ENCODE results near the gene MRPS15. TPM values are rescaled to one million over a fixed set of nuclear protein-coding genes. Genes with fewer than 3 reads are reported as not detected.

Gene MRPS15
- total RNA-seq, 1 experiment from 2014 or later: 98.7 TPM

DNA sequence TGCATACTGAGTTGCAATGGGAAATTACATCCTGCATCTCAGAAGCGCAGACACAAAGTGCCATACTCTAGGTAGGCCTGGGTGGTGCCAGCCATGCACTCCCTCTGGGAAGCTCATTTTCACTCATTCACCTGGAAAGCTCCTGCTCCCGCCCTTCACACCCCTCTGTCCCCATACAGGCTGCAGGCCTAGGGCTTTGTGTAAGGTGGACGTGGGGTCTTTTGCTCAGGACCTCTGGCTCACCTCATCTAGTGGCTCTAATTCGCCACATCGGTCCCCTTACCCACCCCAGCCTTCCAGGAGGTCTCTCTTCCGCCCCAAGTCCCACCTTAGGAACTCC, 751 bp downstream of the MRPS15 start (continued):
- TF ChIP-seq ELF1 (IDR thresholded peaks at IDR 0.05; ENCODE audit: borderline replicate concordance, low read depth) (no peak), SRF (IDR thresholded peaks at IDR 0.05; ENCODE audit: low read depth) (no peak)
- TF ChIP-seq, protein P1, sequence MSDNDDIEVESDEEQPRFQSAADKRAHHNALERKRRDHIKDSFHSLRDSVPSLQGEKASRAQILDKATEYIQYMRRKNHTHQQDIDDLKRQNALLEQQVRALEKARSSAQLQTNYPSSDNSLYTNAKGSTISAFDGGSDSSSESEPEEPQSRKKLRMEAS (IDR thresholded peaks at IDR 0.05): no peak

DNA sequence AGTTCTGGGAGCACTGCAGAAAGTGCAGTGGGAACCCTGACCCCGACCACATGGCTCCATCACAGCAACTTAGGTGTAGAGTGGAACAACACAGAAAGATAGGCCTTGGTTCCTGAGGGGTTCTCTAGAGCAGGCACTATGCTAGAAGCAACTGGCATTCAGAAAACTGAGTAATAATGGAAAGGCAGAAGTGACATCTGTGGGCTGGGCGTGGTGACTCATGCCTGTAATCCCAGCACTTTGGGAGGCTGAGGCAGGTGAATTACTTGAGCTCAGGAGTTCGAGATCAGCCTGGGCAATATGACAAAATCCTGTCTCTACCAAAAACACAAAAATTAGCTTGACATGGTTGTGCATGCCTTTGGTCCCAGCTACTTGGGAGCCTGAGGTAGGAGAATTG, 5.3 kb downstream of the MRPS15 start:
- RAD21 ChIA-PET (ENCODE audit: low non-redundant PET in 1 of 2, low total read pairs in 2 of 2, uncharacterized antibody in 2 of 2, unreplicated experiment in 2 of 2): no interaction called here
- H3K4me2 ChIP-seq (ENCODE audit: low read length): no peak overlapping the region
- CTCF ChIA-PET: no interaction called here
- TF ChIP-seq POLR2AphosphoS5 (IDR thresholded peaks at IDR 0.05; ENCODE audit: low read depth, low read length): no peak
- TF ChIP-seq EZH2phosphoT487 (IDR thresholded peaks at IDR 0.05; ENCODE audit: borderline replicate concordance): no peak
- TF ChIP-seq EZH2 (IDR thresholded peaks at IDR 0.05): no peak
- TF ChIP-seq ZNF274 (IDR thresholded peaks at IDR 0.05; ENCODE audit: low read depth, low read length): no peak
- TF ChIP-seq FOSL1 (IDR thresholded peaks at IDR 0.05; ENCODE audit: low read depth): no peak
- no peak overlapping the region for H3K9ac ChIP-seq (ENCODE audit: low read length)
- no peaks in the 10 kb centered on the region for H3K27me3 ChIP-seq (ENCODE audit: insufficient read depth, low read length)
- DNase-seq (ENCODE audit: low read depth, low spot score): no peak
- H3K9me3 ChIP-seq (ENCODE audit: control insufficient read depth in 1 of 2, insufficient read depth in 1 of 2, low read depth in 1 of 2, low read length in 2 of 2): no peaks in the 10 kb centered on the region
- ATAC-seq: no peak
- BruUV-seq (replicated peaks): no TSS peak
- POLR2A ChIA-PET: interaction anchor here (0.8 kb wide), 1 partner anchor 9 kb away, joined by 4 read pairs; the partner anchor contains the start of gene OSCP1
- no peaks in the 10 kb centered on the region for H4K20me1 ChIP-seq (ENCODE audit: insufficient read depth)
- no peaks in the 10 kb centered on the region for H3K9me2 ChIP-seq (ENCODE audit: insufficient read depth)
- H3K36me3 ChIP-seq (ENCODE audit: control insufficient read depth in 1 of 2, insufficient read depth in 2 of 2, low read length in 2 of 2): peaks cover 23 to 58% of the 10 kb centered on the region in 2 experiments
- H2AFZ ChIP-seq (ENCODE audit: low read depth, low read length, poor library complexity, severe bottlenecking): no peak overlapping the region
- H3K4me1 ChIP-seq (ENCODE audit: control insufficient read depth in 1 of 2, insufficient read depth in 2 of 2, low read length in 2 of 2): peaks cover 0 to 17% of the 10 kb centered on the region in 2 experiments; a peak in 2 of 4 replicates
- no peak overlapping the region for H3K27ac ChIP-seq (ENCODE audit: low read depth, low read length)
- H3K4me3 ChIP-seq (replicated peaks in 1 of 2; ENCODE audit: low read depth in 1 of 2, low read length in 2 of 2): no peak overlapping the region
- intact Hi-C loops (cut with micrococcal nuclease): no loop called here
- H3K79me2 ChIP-seq (ENCODE audit: insufficient read depth, low read length): peaks cover 25% of the 10 kb centered on the region

DNA sequence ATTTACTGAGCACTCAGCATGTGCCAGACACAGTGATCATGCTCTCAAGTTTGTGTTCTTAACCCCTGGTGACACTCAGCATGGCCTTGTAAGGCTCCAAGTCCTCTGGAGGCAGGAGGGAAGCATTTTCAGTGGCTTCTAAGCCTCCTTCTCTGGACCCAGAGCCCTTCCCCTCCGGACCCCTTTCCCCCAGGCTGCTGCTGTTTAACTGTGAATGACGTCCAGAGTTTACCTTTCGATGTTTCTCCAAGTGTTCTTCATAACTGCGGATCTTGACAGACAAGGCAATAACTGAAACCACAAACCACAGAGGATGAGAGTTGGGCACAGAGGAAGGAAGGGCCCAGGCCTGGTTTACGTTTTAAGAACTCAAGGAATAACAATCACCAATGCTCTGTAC, 6.5 kb downstream of the MRPS15 start:
- Histone ChIP-seq H4K20me1 (ENCODE audit: insufficient read depth) (no peaks in the 10 kb centered on the region), H3K9ac (ENCODE audit: low read length) (no peak overlapping the region), H3K4me2 (ENCODE audit: low read length) (no peak overlapping the region), H3K9me2 (ENCODE audit: insufficient read depth) (no peaks in the 10 kb centered on the region), H3K9me3 (ENCODE audit: control insufficient read depth in 1 of 2, insufficient read depth in 1 of 2, low read depth in 1 of 2, low read length in 2 of 2) (no peaks in the 10 kb centered on the region), H3K4me3 (replicated peaks in 1 of 2; ENCODE audit: low read depth in 1 of 2, low read length in 2 of 2) (no peak overlapping the region), H3K79me2 (ENCODE audit: insufficient read depth, low read length) (peaks cover 13% of the 10 kb centered on the region), H3K36me3 (ENCODE audit: control insufficient read depth in 1 of 2, insufficient read depth in 2 of 2, low read length in 2 of 2) (peaks cover 23 to 58% of the 10 kb centered on the region in 2 experiments), H3K27ac (ENCODE audit: low read depth, low read length) (no peak overlapping the region), H3K4me1 (ENCODE audit: control insufficient read depth in 1 of 2, insufficient read depth in 2 of 2, low read length in 2 of 2) (peaks cover 0 to 12% of the 10 kb centered on the region in 2 experiments; a peak in 2 of 4 replicates), H2AFZ (ENCODE audit: low read depth, low read length, poor library complexity, severe bottlenecking) (no peak overlapping the region), H3K27me3 (ENCODE audit: insufficient read depth, low read length) (no peaks in the 10 kb centered on the region)
- intact Hi-C loops (cut with micrococcal nuclease): no loop called here
- ATAC-seq (no peak), DNase-seq (ENCODE audit: low read depth, low spot score) (no peak)
- ChIA-PET POLR2A (no interaction called here), CTCF (no interaction called here), RAD21 (ENCODE audit: low non-redundant PET in 1 of 2, low total read pairs in 2 of 2, uncharacterized antibody in 2 of 2, unreplicated experiment in 2 of 2) (no interaction called here)
- no TSS peak for BruUV-seq (replicated peaks)
- no peak for TF ChIP-seq CEBPB (IDR thresholded peaks at IDR 0.05; ENCODE audit: low read depth)
- TF ChIP-seq ZNF274 (IDR thresholded peaks at IDR 0.05; ENCODE audit: low read depth, low read length): no peak
- TF ChIP-seq SP1 (IDR thresholded peaks at IDR 0.05; ENCODE audit: low read depth): no peak
- TF ChIP-seq POLR2AphosphoS5 (IDR thresholded peaks at IDR 0.05; ENCODE audit: low read depth, low read length): no peak
- TF ChIP-seq, protein P2, sequence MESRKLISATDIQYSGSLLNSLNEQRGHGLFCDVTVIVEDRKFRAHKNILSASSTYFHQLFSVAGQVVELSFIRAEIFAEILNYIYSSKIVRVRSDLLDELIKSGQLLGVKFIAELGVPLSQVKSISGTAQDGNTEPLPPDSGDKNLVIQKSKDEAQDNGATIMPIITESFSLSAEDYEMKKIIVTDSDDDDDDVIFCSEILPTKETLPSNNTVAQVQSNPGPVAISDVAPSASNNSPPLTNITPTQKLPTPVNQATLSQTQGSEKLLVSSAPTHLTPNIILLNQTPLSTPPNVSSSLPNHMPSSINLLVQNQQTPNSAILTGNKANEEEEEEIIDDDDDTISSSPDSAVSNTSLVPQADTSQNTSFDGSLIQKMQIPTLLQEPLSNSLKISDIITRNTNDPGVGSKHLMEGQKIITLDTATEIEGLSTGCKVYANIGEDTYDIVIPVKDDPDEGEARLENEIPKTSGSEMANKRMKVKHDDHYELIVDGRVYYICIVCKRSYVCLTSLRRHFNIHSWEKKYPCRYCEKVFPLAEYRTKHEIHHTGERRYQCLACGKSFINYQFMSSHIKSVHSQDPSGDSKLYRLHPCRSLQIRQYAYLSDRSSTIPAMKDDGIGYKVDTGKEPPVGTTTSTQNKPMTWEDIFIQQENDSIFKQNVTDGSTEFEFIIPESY (IDR thresholded peaks at IDR 0.05; ENCODE audit: extremely low read depth, insufficient replicate concordance, low read length): no peak
- no peak for TF ChIP-seq ZFX (IDR thresholded peaks at IDR 0.05)
- TF ChIP-seq, protein P1 (IDR thresholded peaks at IDR 0.05): no peak
- TF ChIP-seq, protein P3, sequence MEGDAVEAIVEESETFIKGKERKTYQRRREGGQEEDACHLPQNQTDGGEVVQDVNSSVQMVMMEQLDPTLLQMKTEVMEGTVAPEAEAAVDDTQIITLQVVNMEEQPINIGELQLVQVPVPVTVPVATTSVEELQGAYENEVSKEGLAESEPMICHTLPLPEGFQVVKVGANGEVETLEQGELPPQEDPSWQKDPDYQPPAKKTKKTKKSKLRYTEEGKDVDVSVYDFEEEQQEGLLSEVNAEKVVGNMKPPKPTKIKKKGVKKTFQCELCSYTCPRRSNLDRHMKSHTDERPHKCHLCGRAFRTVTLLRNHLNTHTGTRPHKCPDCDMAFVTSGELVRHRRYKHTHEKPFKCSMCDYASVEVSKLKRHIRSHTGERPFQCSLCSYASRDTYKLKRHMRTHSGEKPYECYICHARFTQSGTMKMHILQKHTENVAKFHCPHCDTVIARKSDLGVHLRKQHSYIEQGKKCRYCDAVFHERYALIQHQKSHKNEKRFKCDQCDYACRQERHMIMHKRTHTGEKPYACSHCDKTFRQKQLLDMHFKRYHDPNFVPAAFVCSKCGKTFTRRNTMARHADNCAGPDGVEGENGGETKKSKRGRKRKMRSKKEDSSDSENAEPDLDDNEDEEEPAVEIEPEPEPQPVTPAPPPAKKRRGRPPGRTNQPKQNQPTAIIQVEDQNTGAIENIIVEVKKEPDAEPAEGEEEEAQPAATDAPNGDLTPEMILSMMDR (IDR thresholded peaks at IDR 0.05 in 2 of 3, conservative IDR thresholded peaks at IDR 0.05 in 1 of 3; ENCODE audit: borderline replicate concordance in 1 of 3, insufficient read depth in 1 of 3, low read depth in 2 of 3, low read length in 2 of 3): no peak

All from HCT116 (cell line).